Caco-2 (cell line): ENCODE results near the gene GLI1. TPM values are rescaled to one million over a fixed set of nuclear protein-coding genes. Genes with fewer than 3 reads are reported as not detected.

ENCODE experiments used
- BruUV-seq: library from RNA; stranded (reverse); fragments of 400-500 nt; replicated peaks from 2 replicates; lab custom pipeline; 2021; lab: Mats Ljungman, UMichigan
- CTCF ChIA-PET: fragments of 300-600 bp; sonication (Branson Sonifier 250); formaldehyde crosslinking; loops from one replicate; lab custom pipeline; 2022; ENCODE audit warnings: antibody characterized with exemption; lab: Charles Lee
- POLR2A ChIA-PET: fragments of 300-600 bp; sonication (Branson Sonifier 250); formaldehyde crosslinking; loops from one replicate; lab custom pipeline; 2022; ENCODE audit warnings: antibody characterized with exemption; lab: Charles Lee
- DNase-seq, 2 experiments: peaks; one replicate each; pipeline versions ENCODE4 v3.0.0 to v3.0.0-alpha.2; 2020 to 2022
- H3K27me3 ChIP-seq: replicated peaks from 2 replicates; pipeline ENCODE4 v1.6.0; 2011; ENCODE audit warnings: low read length; ENCODE audit not compliant: control insufficient read depth, insufficient read depth
- H3K36me3 ChIP-seq: 2 replicates; pipeline ENCODE4 v1.5.1; 2011; ENCODE audit warnings: low read length; ENCODE audit not compliant: control insufficient read depth, insufficient read depth
- H3K4me1 ChIP-seq: fragments of 250-450 bp; sonication (Bioruptor Pico); 2 replicates; pipeline ENCODE4 v1.5.1; 2020; ENCODE audit warnings: mild to moderate bottlenecking
- H3K4me3 ChIP-seq: 2 replicates; pipeline ENCODE4 v1.5.1; 2011; ENCODE audit warnings: low read depth, mild to moderate bottlenecking, control low read depth, low read length
- H3K9me3 ChIP-seq: fragments of 250-450 bp; sonication (Bioruptor Pico); 2 replicates; pipeline ENCODE4 v1.5.1; 2020; ENCODE audit warnings: mild to moderate bottlenecking, moderate library complexity
- H3K27ac Mint-ChIP-seq: one replicate; pipeline ENCODE4 v1.8.0; 2022; ENCODE audit warnings: mixed read lengths; ENCODE audit not compliant: unreplicated experiment
- H3K27me3 Mint-ChIP-seq: one replicate; pipeline ENCODE4 v1.8.0; 2022; ENCODE audit warnings: mixed read lengths; ENCODE audit not compliant: insufficient read depth, unreplicated experiment
- H3K36me3 Mint-ChIP-seq: one replicate; pipeline ENCODE4 v1.8.0; 2022; ENCODE audit warnings: mild to moderate bottlenecking, mixed read lengths; ENCODE audit not compliant: insufficient read depth, unreplicated experiment
- H3K4me1 Mint-ChIP-seq: one replicate; pipeline ENCODE4 v1.8.0; 2022; ENCODE audit warnings: low read depth, mixed read lengths; ENCODE audit not compliant: unreplicated experiment
- H3K4me3 Mint-ChIP-seq: one replicate; pipeline ENCODE4 v1.8.0; 2022; ENCODE audit warnings: mild to moderate bottlenecking, moderate library complexity, mixed read lengths; ENCODE audit not compliant: unreplicated experiment
- H3K9me3 Mint-ChIP-seq: one replicate; pipeline ENCODE4 v1.8.0; 2022; ENCODE audit warnings: mixed read lengths; ENCODE audit not compliant: unreplicated experiment
- intact Hi-C: fragments of 100-400 bp; cut with micrococcal nuclease; formaldehyde crosslinking; loops from one replicate; pipeline ENCODE4 v1.10.0; 2022; ENCODE audit not compliant: unreplicated experiment
- total RNA-seq: library from RNA; stranded (reverse); gene quantifications from 2 replicates; pipeline ENCODE4 v1.2.3, GENCODE V29; 2022
- TF ChIP-seq, protein P1 (sequence below), 2 experiments: fragments of 200-600 bp in 1 of 2; IDR thresholded peaks; 1 replicate in 1 of 2; 2 replicates in 1 of 2; pipeline versions ENCODE4 v1.5.1 to v1.8.0; 2011 to 2022; ENCODE audit warnings: antibody characterized with exemption in 1 of 2, control low read depth in 1 of 2, inconsistent platforms in 1 of 2, low read depth in 1 of 2, low read length in 1 of 2, mild to moderate bottlenecking in 1 of 2, moderate library complexity in 1 of 2; ENCODE audit not compliant: insufficient read depth in 1 of 2, severe bottlenecking in 1 of 2, unreplicated experiment in 1 of 2

The GLI1 gene
- total RNA-seq, 1 experiment from 2014 or later = 0.48 TPM

DNA sequence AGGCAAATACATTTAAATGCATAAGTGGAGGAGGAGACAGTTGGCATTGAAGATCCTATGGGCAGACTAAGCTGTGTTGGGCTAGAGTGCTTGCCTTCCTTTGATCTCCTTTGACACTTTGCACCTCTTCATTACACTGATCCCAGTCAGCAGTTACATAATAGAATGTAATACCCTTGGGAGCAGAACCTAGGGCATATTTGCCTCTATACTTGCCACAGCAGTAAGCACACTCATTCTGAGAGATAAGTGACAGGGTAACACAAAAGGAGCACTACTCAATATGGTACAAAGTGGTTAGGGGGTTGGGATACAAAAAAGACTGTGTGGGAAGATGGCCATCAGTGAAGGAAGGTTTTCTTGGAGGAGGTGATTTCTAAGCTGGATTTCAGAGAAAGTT, 37.2 kb downstream of the GLI1 start:
- peak overlapping the region; percentile 65 for H3K27ac Mint-ChIP-seq
- TF ChIP-seq, protein P1, sequence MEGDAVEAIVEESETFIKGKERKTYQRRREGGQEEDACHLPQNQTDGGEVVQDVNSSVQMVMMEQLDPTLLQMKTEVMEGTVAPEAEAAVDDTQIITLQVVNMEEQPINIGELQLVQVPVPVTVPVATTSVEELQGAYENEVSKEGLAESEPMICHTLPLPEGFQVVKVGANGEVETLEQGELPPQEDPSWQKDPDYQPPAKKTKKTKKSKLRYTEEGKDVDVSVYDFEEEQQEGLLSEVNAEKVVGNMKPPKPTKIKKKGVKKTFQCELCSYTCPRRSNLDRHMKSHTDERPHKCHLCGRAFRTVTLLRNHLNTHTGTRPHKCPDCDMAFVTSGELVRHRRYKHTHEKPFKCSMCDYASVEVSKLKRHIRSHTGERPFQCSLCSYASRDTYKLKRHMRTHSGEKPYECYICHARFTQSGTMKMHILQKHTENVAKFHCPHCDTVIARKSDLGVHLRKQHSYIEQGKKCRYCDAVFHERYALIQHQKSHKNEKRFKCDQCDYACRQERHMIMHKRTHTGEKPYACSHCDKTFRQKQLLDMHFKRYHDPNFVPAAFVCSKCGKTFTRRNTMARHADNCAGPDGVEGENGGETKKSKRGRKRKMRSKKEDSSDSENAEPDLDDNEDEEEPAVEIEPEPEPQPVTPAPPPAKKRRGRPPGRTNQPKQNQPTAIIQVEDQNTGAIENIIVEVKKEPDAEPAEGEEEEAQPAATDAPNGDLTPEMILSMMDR (IDR thresholded peaks at IDR 0.05; ENCODE audit: insufficient read depth in 1 of 2, low read depth in 1 of 2, low read length in 1 of 2, severe bottlenecking in 1 of 2, unreplicated experiment in 1 of 2) = no peak
- H3K4me1 Mint-ChIP-seq = peaks cover 10% of the 10 kb centered on the region
- peaks cover 89% of the 10 kb centered on the region for H3K36me3 Mint-ChIP-seq
- H3K27me3 Mint-ChIP-seq = no peaks in the 10 kb centered on the region
- intact Hi-C loops = no loop called here
- DNase-seq = no peak
- Histone ChIP-seq H3K4me1 (no peaks in the 10 kb centered on the region), H3K4me3 (no peak overlapping the region), H3K27me3 (no peaks in the 10 kb centered on the region), H3K9me3 (no peaks in the 10 kb centered on the region), H3K36me3 (peaks cover 4% of the 10 kb centered on the region; the same call in 1 of the 2 replicates)
- no peak overlapping the region for H3K4me3 Mint-ChIP-seq
- BruUV-seq = no TSS peak
- ChIA-PET CTCF (interaction anchor here (0.6 to 0.7 kb wide), 2 partner anchors 33 to 245 kb away, joined by 5 to 11 read pairs; no protein-coding TSS in a partner anchor), POLR2A (interaction anchor here (0.5 kb wide), 1 partner anchor 479 kb away, joined by 5 read pairs; no protein-coding TSS in a partner anchor)
- H3K9me3 Mint-ChIP-seq = peaks cover 6% of the 10 kb centered on the region

DNA sequence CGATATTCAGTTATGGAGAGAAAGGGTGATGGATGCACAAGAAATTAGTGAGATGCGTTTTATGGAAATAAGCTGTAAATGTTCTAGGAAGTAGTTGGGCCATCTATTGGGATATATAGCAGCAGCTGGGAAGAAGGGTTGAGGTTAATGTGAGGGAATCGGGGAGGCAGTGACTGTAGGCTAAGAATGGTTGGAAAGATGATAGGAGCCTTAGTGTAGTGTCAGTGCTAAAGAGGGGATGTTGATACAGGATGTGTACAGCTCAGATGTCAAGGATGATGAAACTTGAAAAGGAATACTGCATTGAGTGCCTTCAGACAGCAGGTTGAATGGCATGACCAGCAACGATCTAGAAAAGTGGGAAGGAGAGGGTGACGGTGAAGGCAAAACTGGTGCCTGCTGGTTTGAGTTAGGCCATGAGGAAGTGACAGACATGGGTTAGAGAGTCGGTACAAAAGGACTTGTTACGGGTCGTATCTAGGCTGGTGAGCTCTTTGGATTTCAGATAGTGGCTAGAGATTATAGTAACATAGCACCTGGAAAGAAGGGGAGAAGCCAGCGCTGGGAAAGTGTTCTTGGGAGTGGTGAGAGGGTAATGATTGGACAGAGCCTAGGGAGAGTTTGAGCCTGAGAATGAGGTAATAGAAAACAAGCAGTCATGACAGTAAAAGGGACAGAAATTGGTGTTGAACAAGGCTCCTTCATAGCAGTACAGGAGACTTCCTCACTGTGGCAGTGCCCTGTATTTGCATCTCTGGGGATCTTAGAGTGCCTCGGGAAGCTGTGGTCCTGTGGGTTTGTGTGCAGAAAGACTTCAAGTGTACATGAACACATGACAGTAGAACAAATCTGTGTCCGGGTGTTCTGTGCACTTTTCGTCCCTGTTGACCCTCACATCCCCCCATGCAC, 37.9 kb downstream of the GLI1 start:
- H3K36me3 Mint-ChIP-seq = peaks cover 89% of the 10 kb centered on the region
- peak overlapping the region; percentile 65 for H3K27ac Mint-ChIP-seq
- TF ChIP-seq, protein P1 (IDR thresholded peaks at IDR 0.05; ENCODE audit: insufficient read depth in 1 of 2, low read depth in 1 of 2, low read length in 1 of 2, severe bottlenecking in 1 of 2, unreplicated experiment in 1 of 2) = no peak
- ChIA-PET POLR2A (interaction anchor here (0.5 kb wide), 1 partner anchor 479 kb away, joined by 5 read pairs; no protein-coding TSS in a partner anchor), CTCF (interaction anchor here (0.6 to 0.7 kb wide), 2 partner anchors 34 to 246 kb away, joined by 5 to 11 read pairs; no protein-coding TSS in a partner anchor)
- no peaks in the 10 kb centered on the region for H3K27me3 ChIP-seq
- peaks cover 10% of the 10 kb centered on the region for H3K4me1 Mint-ChIP-seq
- DNase-seq = no peak
- no TSS peak for BruUV-seq
- H3K4me3 ChIP-seq = no peak overlapping the region
- no peaks in the 10 kb centered on the region for H3K4me1 ChIP-seq
- no peaks in the 10 kb centered on the region for H3K27me3 Mint-ChIP-seq
- H3K9me3 Mint-ChIP-seq = peaks cover 6% of the 10 kb centered on the region
- H3K4me3 Mint-ChIP-seq = no peak overlapping the region
- no peaks in the 10 kb centered on the region for H3K9me3 ChIP-seq
- peaks cover 4% of the 10 kb centered on the region; the same call in 1 of the 2 replicates for H3K36me3 ChIP-seq
- intact Hi-C loops = no loop called here

DNA sequence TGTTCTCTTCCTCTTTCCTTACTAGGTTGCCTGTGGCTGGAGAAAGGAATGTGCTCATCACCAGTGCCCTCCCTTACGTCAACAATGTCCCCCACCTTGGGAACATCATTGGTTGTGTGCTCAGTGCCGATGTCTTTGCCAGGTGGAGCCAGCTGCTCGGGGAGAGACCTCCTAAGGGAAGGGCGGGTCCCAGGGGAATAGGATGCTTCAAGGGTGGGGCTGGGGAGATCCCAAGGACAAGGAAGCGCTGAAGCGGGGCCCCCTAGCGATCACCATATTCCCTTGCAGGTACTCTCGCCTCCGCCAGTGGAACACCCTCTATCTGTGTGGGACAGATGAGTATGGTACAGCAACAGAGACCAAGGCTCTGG, 38.5 kb downstream of the GLI1 start:
- peaks cover 4% of the 10 kb centered on the region; the same call in 1 of the 2 replicates for H3K36me3 ChIP-seq
- no peak for DNase-seq
- no peak overlapping the region for H3K4me3 ChIP-seq
- Mint-ChIP-seq H3K4me1 (peaks cover 10% of the 10 kb centered on the region), H3K27me3 (no peaks in the 10 kb centered on the region), H3K4me3 (no peak overlapping the region), H3K9me3 (peaks cover 6% of the 10 kb centered on the region), H3K36me3 (peaks cover 89% of the 10 kb centered on the region), H3K27ac (peak overlapping the region; percentile 39)
- TF ChIP-seq, protein P1 (IDR thresholded peaks at IDR 0.05; ENCODE audit: insufficient read depth in 1 of 2, low read depth in 1 of 2, low read length in 1 of 2, severe bottlenecking in 1 of 2, unreplicated experiment in 1 of 2) = no peak
- H3K27me3 ChIP-seq = no peaks in the 10 kb centered on the region
- intact Hi-C loops = no loop called here
- no TSS peak for BruUV-seq
- ChIA-PET POLR2A (no interaction called here), CTCF (no interaction called here)
- H3K9me3 ChIP-seq = no peaks in the 10 kb centered on the region
- no peaks in the 10 kb centered on the region for H3K4me1 ChIP-seq
